Body of pancreas (tissue), 4 donors: ENCODE results near the gene KLHL30. TPM values are rescaled to one million over a fixed set of nuclear protein-coding genes. Genes with fewer than 3 reads are reported as not detected.

Experiments used
- ATAC-seq: fragments of 150-250 bp; one replicate; pipeline ENCODE4 v1.9.1; 2016
- DNase-seq, 4 donors: peaks; one replicate each; pipeline ENCODE4 v3.0.0-alpha.2; 2019
- H3K27ac ChIP-seq, 4 donors: fragments of 200-600 bp; sonication (generic); 1 replicate in 3 of 4; 2 replicates in 1 of 4; pipeline versions ENCODE4 v1.5.1 to v1.6.1; 2016 to 2019; ENCODE audit warnings: mild to moderate bottlenecking in 1 of 4, mixed read lengths in 1 of 4, moderate library complexity in 1 of 4
- H3K27me3 ChIP-seq, 2 donors: fragments of 200-600 bp; sonication (generic); one replicate each; pipeline ENCODE4 v1.6.0; 2016; ENCODE audit warnings: mild to moderate bottlenecking in 1 of 2
- H3K36me3 ChIP-seq, 2 donors: fragments of 200-600 bp; sonication (generic); replicated peaks in 1 of 2; 2 replicates each; pipeline ENCODE4 v1.5.1; 2016; ENCODE audit warnings: low read depth in 2 of 2; ENCODE audit not compliant: insufficient read depth in 1 of 2
- H3K4me1 ChIP-seq: fragments of 200-600 bp; sonication (generic); one replicate; pipeline ENCODE4 v1.6.0; 2016
- H3K4me3 ChIP-seq, 2 donors: fragments of 200-600 bp; sonication (generic); 1 replicate in 1 of 2; 2 replicates in 1 of 2; pipeline ENCODE4 v1.5.1; 2016 to 2019
- H3K9me3 ChIP-seq, 3 donors: fragments of 200-600 bp; sonication (generic); 1 replicate in 2 of 3; 2 replicates in 1 of 3; pipeline ENCODE4 v1.5.1; 2016
- CTCF ChIP-seq, 7 experiments: fragments of 450-650 bp in 4 of 7; fragments of 200-600 bp in 3 of 7; sonication (generic) in 3 of 7; IDR thresholded peaks; one replicate each; pipeline ENCODE4 v1.5.1; 2016 to 2019; ENCODE audit warnings: antibody characterized with exemption in 7 of 7
- POLR2A ChIP-seq, 3 donors: fragments of 450-650 bp; IDR thresholded peaks; one replicate each; pipeline ENCODE4 v1.6.1; 2016; ENCODE audit warnings: antibody characterized with exemption in 3 of 3, mild to moderate bottlenecking in 2 of 3
- WGBS, 2 donors: methylation state at CpG; one replicate each; pipeline ENCODE4 v1.1.5; 2017; 5-methylcytosine and 5-hydroxymethylcytosine counted together
- intact Hi-C: fragments of 100-400 bp; cut with DNase I; formaldehyde crosslinking; loops from one replicate; pipeline ENCODE4 v1.15.1; 2023
- total RNA-seq, 2 donors: library from RNA; depleted of rRNA; stranded (reverse); fragments of >200 nt; gene quantifications; one replicate each; pipeline ENCODE4 v1.1.0, GENCODE V29; 2016

KLHL30 gene
- total RNA-seq, 2 donors from 2014 or later = 0.26 to 0.66 TPM

DNA sequence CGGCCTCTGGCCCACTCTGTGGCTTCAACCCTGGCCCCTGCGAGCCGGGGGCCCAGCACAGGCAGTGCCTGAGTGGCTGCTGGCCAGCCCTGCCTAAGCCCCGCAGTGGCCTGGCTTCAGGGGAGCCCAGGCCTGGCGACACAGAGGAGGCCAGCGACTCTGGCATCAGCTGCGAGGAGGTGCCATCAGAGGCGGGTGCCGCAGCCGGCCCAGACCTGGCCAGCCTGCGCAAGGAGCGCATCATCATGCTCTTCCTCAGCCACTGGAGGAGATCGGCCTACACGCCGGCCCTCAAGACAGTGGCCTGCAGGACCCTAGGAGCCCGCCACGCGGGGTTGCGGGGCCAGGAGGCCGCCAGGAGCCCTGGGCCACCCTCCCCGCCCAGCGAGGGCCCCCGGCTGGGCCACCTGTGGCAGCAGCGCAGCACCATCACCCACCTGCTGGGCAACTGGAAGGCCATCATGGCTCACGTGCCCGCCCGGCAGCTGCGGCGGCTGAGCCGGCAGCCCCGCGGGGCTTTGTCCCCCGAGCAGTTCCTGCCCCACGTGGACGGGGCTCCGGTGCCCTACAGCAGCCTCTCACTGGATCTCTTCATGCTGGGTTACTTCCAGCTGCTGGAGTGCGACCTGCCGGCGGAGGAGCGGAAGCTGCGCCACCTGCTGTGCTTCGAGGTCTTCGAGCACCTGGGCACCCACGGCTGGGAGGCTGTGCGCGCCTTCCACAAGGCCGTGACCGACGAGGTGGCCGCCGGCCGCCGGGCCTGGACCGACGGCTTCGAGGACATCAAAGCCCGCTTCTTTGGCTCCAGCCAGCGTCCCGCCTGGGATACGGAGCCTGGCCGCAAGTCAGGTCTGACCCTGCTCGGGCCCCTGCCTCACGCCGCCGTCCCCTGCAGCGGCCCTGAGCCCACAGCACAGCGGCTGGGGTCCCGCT lies 7.5 kb upstream of the KLHL30 start:
- DNase-seq = peak in 1 of 4 donors; percentile 47
- Histone ChIP-seq H3K4me1 (no peaks in the 10 kb centered on the region), H3K9me3 (no peaks in the 10 kb centered on the region), H3K36me3 (no peaks in the 10 kb centered on the region), H3K27ac (no peak overlapping the region), H3K27me3 (no peaks in the 10 kb centered on the region), H3K4me3 (no peak overlapping the region)
- whole genome bisulfite sequencing, 2 donors = 89 to 100% methylated on average over 3 to 39 of the region's 68 CpGs
- intact Hi-C loops = no loop called here
- no peak for ATAC-seq
- TF ChIP-seq POLR2A (IDR thresholded peaks at IDR 0.05) = no peak
- TF ChIP-seq CTCF (IDR thresholded peaks at IDR 0.05) = no peak

- intact Hi-C loops = no loop called here
- DNase-seq (no peak), ATAC-seq (no peak)
- H3K27me3 ChIP-seq = no peaks in the 10 kb centered on the region
- 89 to 97% methylated on average over 6 to 14 of the region's 14 CpGs for WGBS, 2 donors
- no peak overlapping the region for H3K4me3 ChIP-seq
- H3K36me3 ChIP-seq = no peaks in the 10 kb centered on the region
- no peak overlapping the region for H3K27ac ChIP-seq
- H3K4me1 ChIP-seq = no peaks in the 10 kb centered on the region
- no peaks in the 10 kb centered on the region for H3K9me3 ChIP-seq
- TF ChIP-seq CTCF (IDR thresholded peaks at IDR 0.05) (no peak), POLR2A (IDR thresholded peaks at IDR 0.05) (no peak)
Observed at GRCh38 chr2:238131761-238132462, 6.6 kb upstream of the KLHL30 start.

GRCh38 chr2:238132463-238133450 lies 5.7 kb upstream of the KLHL30 start:
- DNase-seq (no peak), ATAC-seq (no peak)
- Histone ChIP-seq H3K4me3 (no peak overlapping the region), H3K27me3 (no peaks in the 10 kb centered on the region), H3K9me3 (no peaks in the 10 kb centered on the region), H3K27ac (no peak overlapping the region), H3K36me3 (no peaks in the 10 kb centered on the region), H3K4me1 (no peaks in the 10 kb centered on the region)
- WGBS, 2 donors = 90% methylated on average over 21 to 22 of the region's 23 CpGs
- TF ChIP-seq CTCF (IDR thresholded peaks at IDR 0.05) = no peak
- TF ChIP-seq POLR2A (IDR thresholded peaks at IDR 0.05) = no peak
- intact Hi-C loops = no loop called here

DNA sequence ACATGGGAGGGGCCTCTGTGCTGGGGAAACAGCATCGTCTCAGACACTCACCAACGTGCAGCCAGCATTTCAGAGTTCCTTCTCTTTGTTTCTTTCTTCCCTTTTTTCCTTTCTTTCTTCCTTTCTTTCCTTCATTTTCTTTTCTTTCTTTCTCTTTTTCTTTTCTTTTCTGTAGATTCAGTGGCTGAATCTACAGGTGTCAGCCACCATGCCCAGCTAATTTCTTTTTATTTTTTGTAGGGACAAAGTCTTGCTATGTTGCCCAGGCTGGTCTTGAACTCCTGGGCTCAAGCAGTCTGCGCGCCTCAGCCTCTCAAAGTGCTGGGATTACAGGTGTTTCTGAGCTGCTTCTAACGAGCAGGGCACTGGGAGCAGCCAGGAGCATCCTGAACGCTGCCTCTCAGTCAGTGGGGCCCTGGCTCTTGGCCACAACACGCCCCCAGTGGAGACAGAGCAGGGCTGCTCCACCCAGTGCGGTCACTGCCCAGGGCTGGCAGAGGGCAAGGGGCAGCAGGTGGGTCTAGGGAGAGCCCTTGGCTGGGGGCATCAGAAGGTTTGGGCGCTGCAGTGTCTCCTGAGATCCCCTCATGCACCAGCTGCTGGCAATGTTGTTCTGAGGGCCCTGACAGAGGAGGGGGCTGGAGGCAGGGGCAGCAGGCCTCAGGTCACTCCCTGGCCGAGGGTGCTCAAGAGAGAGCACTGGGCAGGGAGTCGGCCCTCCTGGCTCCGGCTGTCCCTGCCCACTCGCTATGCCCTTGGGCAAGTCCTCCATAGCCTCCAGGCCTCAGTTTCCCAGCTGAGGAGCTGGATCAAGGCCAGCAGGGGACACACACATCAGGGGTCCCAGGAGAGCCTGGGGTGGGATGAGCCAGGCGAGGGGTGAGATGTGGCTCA lies 4.7 kb upstream of the KLHL30 start:
- intact Hi-C loops = no loop called here
- Histone ChIP-seq H3K4me3 (no peak overlapping the region), H3K9me3 (no peaks in the 10 kb centered on the region), H3K4me1 (no peaks in the 10 kb centered on the region), H3K27me3 (no peaks in the 10 kb centered on the region), H3K36me3 (no peaks in the 10 kb centered on the region), H3K27ac (no peak overlapping the region)
- WGBS, 2 donors = 70 to 75% methylated on average over 5 to 14 of the region's 14 CpGs
- DNase-seq (no peak), ATAC-seq (no peak)
- TF ChIP-seq CTCF (IDR thresholded peaks at IDR 0.05) (no peak), POLR2A (IDR thresholded peaks at IDR 0.05) (no peak)
